ENCODE results near the gene NDRG3.

The NDRG3 gene

GRCh38 chr20:36775196-36775595 is 29.3 kb upstream of the NDRG3 start:
- Histone ChIP-seq H3K9ac (ENCODE audit: low read length) (no peak overlapping the region), H2AFZ (ENCODE audit: low read length) (no peak overlapping the region), H3K79me2 (ENCODE audit: insufficient read depth, low read length) (peaks cover 9% of the 10 kb centered on the region), H3F3A (ENCODE audit: insufficient read depth, low read length) (no peaks in the 10 kb centered on the region), H3K4me3 (ENCODE audit: low read depth, low read length, poor library complexity, severe bottlenecking) (no peak overlapping the region), H3K27me3 (ENCODE audit: insufficient read depth, low read length) (no peaks in the 10 kb centered on the region), H3K9me2 (ENCODE audit: low read depth, low read length) (no peaks in the 10 kb centered on the region), H3K4me1 (ENCODE audit: insufficient read depth, low read length, severe bottlenecking) (peaks cover 29% of the 10 kb centered on the region), H4K20me1 (ENCODE audit: insufficient read depth, low read length) (no peaks in the 10 kb centered on the region), H3K9me3 (ENCODE audit: low read length) (no peaks in the 10 kb centered on the region), H3K36me3 (ENCODE audit: insufficient read depth, low read length) (peaks cover 9% of the 10 kb centered on the region; the same call in 1 of the 2 replicates), H3K27ac (ENCODE audit: low read depth, low read length, poor library complexity, severe bottlenecking) (no peak overlapping the region), H3K4me2 (ENCODE audit: low read length) (no peak overlapping the region)
- TF ChIP-seq EZH2 (IDR thresholded peaks at IDR 0.05; ENCODE audit: borderline replicate concordance, low read length) (no peak), CTCF (IDR thresholded peaks at IDR 0.05; ENCODE audit: low read length) (no peak)

- Histone ChIP-seq H4K20me1 (ENCODE audit: insufficient read depth, low read length) (no peaks in the 10 kb centered on the region), H3K9me2 (ENCODE audit: low read depth, low read length) (no peaks in the 10 kb centered on the region), H3K27ac (ENCODE audit: low read depth, low read length, poor library complexity, severe bottlenecking) (peak within 1 kb of the TSS; percentile 45), H3K4me1 (ENCODE audit: insufficient read depth, low read length, severe bottlenecking) (peaks cover 38% of the 10 kb centered on the region), H3K9ac (ENCODE audit: low read length) (peak within 1 kb of the TSS; percentile 95), H3K27me3 (ENCODE audit: insufficient read depth, low read length) (no peaks in the 10 kb centered on the region), H3K36me3 (ENCODE audit: insufficient read depth, low read length) (peaks cover 22% of the 10 kb centered on the region; the same call in 1 of the 2 replicates), H2AFZ (ENCODE audit: low read length) (peak within 1 kb of the TSS; percentile 67), H3K79me2 (ENCODE audit: insufficient read depth, low read length) (peaks cover 9% of the 10 kb centered on the region), H3K4me2 (ENCODE audit: low read length) (peak within 1 kb of the TSS; percentile 97), H3F3A (ENCODE audit: insufficient read depth, low read length) (no peaks in the 10 kb centered on the region), H3K9me3 (ENCODE audit: low read length) (no peaks in the 10 kb centered on the region), H3K4me3 (ENCODE audit: low read depth, low read length, poor library complexity, severe bottlenecking) (peak within 1 kb of the TSS; percentile 89)
- no peak for TF ChIP-seq CTCF (IDR thresholded peaks at IDR 0.05; ENCODE audit: low read length)
- TF ChIP-seq EZH2 (IDR thresholded peaks at IDR 0.05; ENCODE audit: borderline replicate concordance, low read length), result no peak
These were observed 27.9 kb upstream of the NDRG3 start, which contains the start of gene DSN1 for GRCh38 chr20:36773597-36774390. Gene DSN1 (minus strand): TSS chr20:36773763. CDS start chr20:36771458, 2,305 bp downstream.

GRCh38 chr20:36773107-36773596 is 27.3 kb upstream of the NDRG3 start:
- H3K27ac ChIP-seq (ENCODE audit: low read depth, low read length, poor library complexity, severe bottlenecking), result no peak overlapping the region
- H3K4me1 ChIP-seq (ENCODE audit: insufficient read depth, low read length, severe bottlenecking), result peaks cover 39% of the 10 kb centered on the region
- TF ChIP-seq EZH2 (IDR thresholded peaks at IDR 0.05; ENCODE audit: borderline replicate concordance, low read length) (no peak), CTCF (IDR thresholded peaks at IDR 0.05; ENCODE audit: low read length) (no peak)
- peak overlapping the region; percentile 95 for H3K9ac ChIP-seq (ENCODE audit: low read length)
- peaks cover 24% of the 10 kb centered on the region; the same call in 1 of the 2 replicates for H3K36me3 ChIP-seq (ENCODE audit: insufficient read depth, low read length)
- H3K4me2 ChIP-seq (ENCODE audit: low read length), result peak overlapping the region; percentile 97
- no peaks in the 10 kb centered on the region for H3K9me2 ChIP-seq (ENCODE audit: low read depth, low read length)
- 0 out of 2 replicates have a peak overlapping the region, but pooled peaks have one; percentile 6 for H2AFZ ChIP-seq (ENCODE audit: low read length)
- no peaks in the 10 kb centered on the region for H4K20me1 ChIP-seq (ENCODE audit: insufficient read depth, low read length)
- no peaks in the 10 kb centered on the region for H3K27me3 ChIP-seq (ENCODE audit: insufficient read depth, low read length)
- peaks cover 9% of the 10 kb centered on the region for H3K79me2 ChIP-seq (ENCODE audit: insufficient read depth, low read length)
- H3K9me3 ChIP-seq (ENCODE audit: low read length), result no peaks in the 10 kb centered on the region
- peak overlapping the region; percentile 89 for H3K4me3 ChIP-seq (ENCODE audit: low read depth, low read length, poor library complexity, severe bottlenecking)
- H3F3A ChIP-seq (ENCODE audit: insufficient read depth, low read length), result no peaks in the 10 kb centered on the region

Data from OCI-LY1 (cell line).